ENCODE measurements around the gene UNC93A. TPM values are rescaled to one million over a fixed set of nuclear protein-coding genes. Genes with fewer than 3 reads are reported as not detected.

Gene UNC93A
- total RNA-seq, 1 donor from 2014 or later: not detected

GRCh38 chr6:167341665-167342655, 50.8 kb downstream of the UNC93A start:
- DNase-seq (ENCODE audit: low spot score): no peak
- H3K9me3 Mint-ChIP-seq (ENCODE audit: unreplicated experiment): no peaks in the 10 kb centered on the region
- no peak overlapping the region for H3K27ac Mint-ChIP-seq (ENCODE audit: unreplicated experiment)
- H3K36me3 Mint-ChIP-seq (ENCODE audit: low read depth, unreplicated experiment): no peaks in the 10 kb centered on the region
- no peaks in the 10 kb centered on the region for H3K4me1 Mint-ChIP-seq (ENCODE audit: unreplicated experiment)
- peaks cover 3% of the 10 kb centered on the region for H3K27me3 Mint-ChIP-seq (ENCODE audit: unreplicated experiment)
- no peak for TF ChIP-seq CTCF (IDR thresholded peaks at IDR 0.05; ENCODE audit: unreplicated experiment)
- H3K4me3 Mint-ChIP-seq (ENCODE audit: unreplicated experiment): no peak overlapping the region

- H3K27ac Mint-ChIP-seq (ENCODE audit: unreplicated experiment): no peak overlapping the region
- no peak for TF ChIP-seq CTCF (IDR thresholded peaks at IDR 0.05; ENCODE audit: unreplicated experiment)
- H3K9me3 Mint-ChIP-seq (ENCODE audit: unreplicated experiment): no peaks in the 10 kb centered on the region
- no peaks in the 10 kb centered on the region for H3K36me3 Mint-ChIP-seq (ENCODE audit: low read depth, unreplicated experiment)
- H3K4me1 Mint-ChIP-seq (ENCODE audit: unreplicated experiment): no peaks in the 10 kb centered on the region
- DNase-seq (ENCODE audit: low spot score): no peak
- no peak overlapping the region for H3K4me3 Mint-ChIP-seq (ENCODE audit: unreplicated experiment)
- peaks cover 3% of the 10 kb centered on the region for H3K27me3 Mint-ChIP-seq (ENCODE audit: unreplicated experiment)
Measured at GRCh38 chr6:167342879-167343610, 51.9 kb downstream of the UNC93A start.

GRCh38 chr6:167345348-167345747, 54.2 kb downstream of the UNC93A start:
- peaks cover 12% of the 10 kb centered on the region for H3K4me1 Mint-ChIP-seq (ENCODE audit: unreplicated experiment)
- no peak overlapping the region for H3K4me3 Mint-ChIP-seq (ENCODE audit: unreplicated experiment)
- TF ChIP-seq CTCF (IDR thresholded peaks at IDR 0.05; ENCODE audit: unreplicated experiment): no peak
- DNase-seq (ENCODE audit: low spot score): no peak
- H3K27me3 Mint-ChIP-seq (ENCODE audit: unreplicated experiment): peaks cover 9% of the 10 kb centered on the region
- H3K9me3 Mint-ChIP-seq (ENCODE audit: unreplicated experiment): no peaks in the 10 kb centered on the region
- H3K27ac Mint-ChIP-seq (ENCODE audit: unreplicated experiment): no peak overlapping the region
- H3K36me3 Mint-ChIP-seq (ENCODE audit: low read depth, unreplicated experiment): no peaks in the 10 kb centered on the region

GRCh38 chr6:167345960-167346359, 54.8 kb downstream of the UNC93A start:
- Mint-ChIP-seq H3K9me3 (ENCODE audit: unreplicated experiment) (no peaks in the 10 kb centered on the region), H3K36me3 (ENCODE audit: low read depth, unreplicated experiment) (no peaks in the 10 kb centered on the region), H3K27ac (ENCODE audit: unreplicated experiment) (no peak overlapping the region), H3K4me1 (ENCODE audit: unreplicated experiment) (peaks cover 12% of the 10 kb centered on the region), H3K27me3 (ENCODE audit: unreplicated experiment) (peaks cover 9% of the 10 kb centered on the region), H3K4me3 (ENCODE audit: unreplicated experiment) (no peak overlapping the region)
- no peak for DNase-seq (ENCODE audit: low spot score)
- no peak for TF ChIP-seq CTCF (IDR thresholded peaks at IDR 0.05; ENCODE audit: unreplicated experiment)

Data from endothelial cell (in vitro differentiated cells).